Endothelial cell of umbilical vein (primary cell): ENCODE results near the gene ZNF407.

ENCODE experiments used
- CTCF ChIP-seq, 2 donors: IDR thresholded peaks; 1 replicate in 1 of 2; 2 replicates in 1 of 2; pipeline ENCODE4 v1.5.1; 2011; ENCODE audit warnings: low read length in 2 of 2, mild to moderate bottlenecking in 2 of 2, moderate library complexity in 2 of 2, control low read depth in 1 of 2, inconsistent platforms in 1 of 2, low read depth in 1 of 2; ENCODE audit not compliant: insufficient read depth in 1 of 2; ENCODE audit errors: extremely low read depth in 1 of 2
- EZH2 ChIP-seq: IDR thresholded peaks from 2 replicates; pipeline ENCODE4 v1.6.1; 2012; ENCODE audit warnings: borderline replicate concordance, low read depth, mild to moderate bottlenecking, moderate library complexity, low read length, inconsistent platforms; ENCODE audit not compliant: severe bottlenecking

GRCh38 chr18:74715865-74716712, 118.4 kb downstream of the ZNF407 start:
- TF ChIP-seq EZH2 (no peak), CTCF (IDR thresholded peaks at IDR 0.05; ENCODE audit: extremely low read depth in 1 of 2, insufficient read depth in 1 of 2, low read depth in 1 of 2, low read length in 2 of 2) (no peak)
